HG02623 (cell line): Measurements from ENCODE around the gene PSMD13.
A peak's percentile ranks its signal among the peaks of the same experiment; 100 is the strongest.

Experiments used
- ATAC-seq: cut with Tn5 transposase; IDR thresholded peaks from one replicate; pipeline ENCODE4 v1.9.1; 2021; ENCODE audit warnings: moderate library complexity; ENCODE audit not compliant: unreplicated experiment

PSMD13 gene

GRCh38 chr11:241634-242033 lies 4.9 kb downstream of the PSMD13 start:
- no peak for ATAC-seq

GRCh38 chr11:244376-244775 lies 7.6 kb downstream of the PSMD13 start:
- ATAC-seq, result no peak

- no peak for ATAC-seq
These were observed 12.3 kb downstream of the PSMD13 start for GRCh38 chr11:249062-249461.

GRCh38 chr11:250274-250673 lies 13.5 kb downstream of the PSMD13 start:
- ATAC-seq, result no peak

GRCh38 chr11:250740-251299 lies 14.0 kb downstream of the PSMD13 start:
- ATAC-seq, result no peak

- no peak for ATAC-seq
These were observed 14.8 kb downstream of the PSMD13 start for GRCh38 chr11:251550-251949.

GRCh38 chr11:252666-253065 lies 15.9 kb downstream of the PSMD13 start:
- no peak for ATAC-seq

GRCh38 chr11:253160-253885 lies 16.5 kb downstream of the PSMD13 start:
- ATAC-seq, result no peak

GRCh38 chr11:253886-254270 lies 17.1 kb downstream of the PSMD13 start:
- ATAC-seq, result no peak

GRCh38 chr11:255176-255575 lies 18.4 kb downstream of the PSMD13 start:
- ATAC-seq, result no peak

GRCh38 chr11:255816-256215 lies 19.0 kb downstream of the PSMD13 start:
- no peak for ATAC-seq

GRCh38 chr11:256952-257737 lies 20.4 kb downstream of the PSMD13 start:
- ATAC-seq, result no peak

- no peak for ATAC-seq
These were observed 21.2 kb downstream of the PSMD13 start for GRCh38 chr11:257766-258493.

- no peak for ATAC-seq
These were observed 22.6 kb downstream of the PSMD13 start for GRCh38 chr11:259413-259812.

- no peak for ATAC-seq
These were observed 24.8 kb downstream of the PSMD13 start for GRCh38 chr11:261624-262023.

GRCh38 chr11:266676-267439 lies 30.1 kb downstream of the PSMD13 start:
- no peak for ATAC-seq

- no peak for ATAC-seq
These were observed 30.8 kb downstream of the PSMD13 start for GRCh38 chr11:267491-267994.

GRCh38 chr11:268716-269145 lies 32.0 kb downstream of the PSMD13 start:
- ATAC-seq, result peak; percentile 41

GRCh38 chr11:269146-269890 lies 32.5 kb downstream of the PSMD13 start:
- peak; percentile 62 for ATAC-seq
